NCI-H1930 (cell line): ENCODE measurements around the gene MDH1.
"Not testable (repeated sequence)": the region's sequence is repeated elsewhere in the genome, so short reads cannot be mapped to it uniquely, and the experiment has no call there.

Experiments
- DNase-seq, 2 experiments: peaks; one replicate each; lab custom pipeline; 2025; lab: John Stamatoyannopoulos, UW

The MDH1 gene

DNA sequence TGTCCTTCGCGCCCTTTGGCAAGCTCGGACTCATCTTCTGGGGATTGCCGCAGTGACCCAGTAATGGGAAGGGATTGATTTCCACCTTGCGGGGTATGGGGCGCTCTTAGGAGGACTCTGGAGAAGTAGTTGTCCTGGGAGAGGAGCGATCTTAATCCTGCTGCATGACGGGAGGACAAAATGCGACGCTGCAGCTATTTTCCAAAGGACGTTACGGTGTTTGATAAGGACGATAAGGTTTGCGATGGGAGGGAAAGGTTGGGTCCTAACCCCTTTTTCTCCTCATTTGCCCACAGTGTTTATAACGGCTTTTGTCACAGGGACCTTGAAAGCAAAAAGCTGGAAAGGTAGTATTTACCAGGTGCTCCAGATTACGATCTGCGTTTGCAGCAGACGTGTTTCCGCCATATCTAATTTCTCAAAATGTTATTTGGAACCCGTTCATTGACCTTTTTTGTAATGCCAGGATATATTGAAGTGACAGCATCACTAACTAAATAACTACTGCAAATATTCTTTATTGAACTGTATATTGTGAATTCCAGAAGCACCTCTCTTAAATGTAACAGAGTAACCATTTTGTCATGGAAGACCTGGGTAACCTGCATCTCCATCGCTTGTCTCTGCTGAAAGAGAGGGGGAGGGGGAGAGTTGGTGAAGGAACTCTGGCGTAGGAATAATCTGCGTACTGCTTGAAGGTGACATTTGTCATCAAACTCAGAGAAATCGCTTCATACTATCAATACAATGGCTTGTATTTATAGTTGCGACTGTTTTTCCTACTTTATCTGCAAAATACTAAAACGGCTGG, 590 bp downstream of the MDH1 start:
- DNase-seq: peak in 1 of 2 experiments; percentile 7

- no peak for DNase-seq
Observed at GRCh38 chr2:63590626-63591408, 2.1 kb downstream of the MDH1 start.

GRCh38 chr2:63591566-63592175, 2.9 kb downstream of the MDH1 start:
- DNase-seq: no peak

DNA sequence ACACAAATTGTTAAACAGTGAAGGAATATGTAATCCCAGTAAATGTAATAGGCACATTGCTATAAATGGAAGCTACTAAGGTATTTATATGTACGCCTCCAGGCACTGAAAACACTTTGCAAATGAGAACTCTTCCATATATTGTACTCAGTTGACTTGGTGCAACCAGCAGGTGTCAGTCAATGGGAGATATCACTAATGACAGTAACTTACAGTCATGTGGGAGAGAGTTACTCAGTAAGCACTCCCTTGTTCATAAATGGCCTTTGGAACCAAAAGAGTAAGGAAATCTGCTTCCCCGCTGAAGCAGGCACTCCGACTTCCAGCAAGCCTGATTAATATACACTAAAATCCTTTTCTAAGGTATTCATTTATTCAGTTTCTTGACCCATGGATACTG, 5.9 kb downstream of the MDH1 start:
- DNase-seq: no peak

DNA sequence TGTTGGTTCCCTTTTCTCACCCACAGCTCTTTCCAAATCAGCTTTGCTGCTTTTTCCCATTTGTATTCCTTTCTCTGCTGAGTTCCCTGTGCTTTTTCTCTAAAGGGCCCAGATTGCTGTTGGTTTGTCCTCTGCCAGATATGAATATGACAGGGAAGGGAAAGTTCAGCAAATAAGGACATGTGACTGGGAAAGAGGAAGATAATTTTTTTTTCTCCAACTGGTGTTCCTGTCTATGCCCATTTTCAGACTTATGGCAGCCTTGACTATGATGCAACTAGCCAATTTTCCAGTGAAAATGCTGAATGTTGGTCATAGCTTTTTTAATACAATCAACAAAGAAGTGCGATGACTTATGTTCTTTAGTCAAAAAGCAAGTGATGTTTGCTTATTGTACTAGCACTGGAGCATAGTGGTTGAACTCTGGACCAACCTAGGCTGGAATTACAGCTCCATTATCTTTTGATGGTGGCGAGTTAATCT, 7.7 kb downstream of the MDH1 start:
- no peak for DNase-seq

- DNase-seq: no peak
Observed at GRCh38 chr2:63598981-63599380, 10.2 kb downstream of the MDH1 start.

- no peak for DNase-seq
Observed at GRCh38 chr2:63600881-63601460, 12.2 kb downstream of the MDH1 start.

DNA sequence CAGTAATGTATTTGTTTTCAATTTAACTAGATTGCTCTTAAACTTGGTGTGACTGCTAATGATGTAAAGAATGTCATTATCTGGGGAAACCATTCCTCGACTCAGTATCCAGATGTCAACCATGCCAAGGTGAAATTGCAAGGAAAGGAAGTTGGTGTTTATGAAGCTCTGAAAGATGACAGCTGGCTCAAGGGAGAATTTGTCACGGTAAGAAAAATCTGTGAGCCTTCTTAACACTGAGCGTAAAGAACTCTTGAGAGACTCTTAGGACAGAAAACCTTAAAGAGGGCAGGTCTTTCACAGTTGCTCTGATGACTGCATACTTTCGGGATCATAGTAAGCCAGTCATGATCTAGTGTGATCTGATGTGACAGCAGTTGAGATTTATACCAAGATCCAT, 15.9 kb downstream of the MDH1 start:
- no peak for DNase-seq

DNA sequence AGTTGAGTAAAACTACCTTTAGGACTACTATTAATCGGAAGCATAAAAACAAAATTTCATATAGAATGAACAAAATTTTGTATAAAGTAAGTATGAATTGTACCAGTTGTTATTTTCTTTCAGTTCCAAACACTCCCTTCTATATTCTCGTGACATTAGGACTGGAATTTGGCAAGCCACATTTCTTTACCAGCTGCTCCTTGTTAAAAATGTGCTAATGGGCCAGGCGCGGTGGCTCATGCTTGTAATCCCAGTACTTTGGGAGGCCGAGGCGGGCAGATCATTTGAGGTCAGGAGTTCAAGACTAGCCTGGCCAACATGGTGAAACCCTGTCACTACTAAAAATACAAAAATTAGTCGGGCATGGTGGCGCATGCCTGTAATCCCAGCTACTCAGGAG, 20.1 kb downstream of the MDH1 start:
- not testable (repeated sequence) for DNase-seq

DNA sequence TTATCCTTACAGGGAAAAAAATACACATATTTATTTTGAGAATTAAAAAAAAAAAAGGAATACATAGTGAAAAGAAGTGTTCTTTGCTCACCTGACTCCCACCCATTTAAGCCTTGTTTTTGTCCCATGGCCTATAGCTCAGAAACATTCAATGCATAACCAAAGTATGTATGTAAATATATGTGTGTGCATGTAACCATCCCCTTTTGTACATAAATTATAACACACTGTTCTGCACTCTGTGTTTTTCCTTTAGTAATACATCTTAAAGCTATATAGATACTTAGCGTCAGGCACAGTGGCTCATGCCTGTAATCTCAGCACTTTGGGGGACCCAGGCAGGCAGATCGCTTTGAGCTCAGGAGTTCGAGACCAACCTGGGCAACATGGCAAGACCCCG, 21.8 kb downstream of the MDH1 start:
- no peak for DNase-seq

DNA sequence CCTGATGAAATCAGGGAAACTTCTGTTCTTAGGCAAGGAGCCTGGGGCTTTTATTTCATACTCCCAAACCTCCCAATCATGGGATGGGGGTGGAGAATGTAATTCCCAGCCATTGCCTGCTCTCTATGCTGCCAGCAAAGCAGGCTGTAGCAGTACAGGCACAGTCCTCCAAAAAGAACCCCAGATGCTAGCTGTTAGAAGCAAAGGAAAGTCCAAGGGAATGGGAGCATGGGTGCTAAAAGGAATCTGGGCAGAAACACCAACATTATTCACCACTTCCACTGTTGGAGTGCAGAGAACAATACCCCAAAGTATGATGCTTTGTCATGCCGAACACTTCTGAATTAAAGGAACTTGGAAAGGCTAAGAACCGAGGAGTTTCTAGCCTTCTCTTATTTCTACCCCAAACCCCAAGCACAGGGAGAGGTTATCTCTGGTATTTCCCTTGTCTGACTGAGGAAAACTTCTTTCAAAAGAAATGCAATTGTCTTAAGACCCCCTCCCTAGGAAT, 24.7 kb downstream of the MDH1 start:
- no peak for DNase-seq

- DNase-seq: no peak
Observed at GRCh38 chr2:63614448-63614968, 25.7 kb downstream of the MDH1 start.

GRCh38 chr2:63614983-63615945, 26.5 kb downstream of the MDH1 start:
- DNase-seq: no peak

DNA sequence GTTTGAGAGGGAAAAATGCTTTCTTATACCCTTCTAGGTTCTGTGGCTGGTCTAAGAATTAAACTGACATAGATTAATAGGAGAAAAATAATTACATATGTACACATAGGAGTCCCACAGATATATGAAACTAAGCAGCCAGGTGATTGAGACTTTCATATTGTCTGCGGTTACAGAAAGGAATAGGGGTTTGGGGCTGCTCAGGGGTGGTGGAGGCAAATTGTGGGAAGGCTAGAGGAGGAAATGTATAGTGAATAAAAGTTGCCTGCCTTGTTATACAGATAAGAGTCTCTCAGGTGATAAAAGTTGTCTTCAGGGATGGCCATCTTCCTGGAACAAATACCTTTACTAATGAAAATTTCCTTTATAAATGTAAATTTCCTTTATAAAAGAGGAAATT, 28.6 kb downstream of the MDH1 start:
- no peak for DNase-seq

DNA sequence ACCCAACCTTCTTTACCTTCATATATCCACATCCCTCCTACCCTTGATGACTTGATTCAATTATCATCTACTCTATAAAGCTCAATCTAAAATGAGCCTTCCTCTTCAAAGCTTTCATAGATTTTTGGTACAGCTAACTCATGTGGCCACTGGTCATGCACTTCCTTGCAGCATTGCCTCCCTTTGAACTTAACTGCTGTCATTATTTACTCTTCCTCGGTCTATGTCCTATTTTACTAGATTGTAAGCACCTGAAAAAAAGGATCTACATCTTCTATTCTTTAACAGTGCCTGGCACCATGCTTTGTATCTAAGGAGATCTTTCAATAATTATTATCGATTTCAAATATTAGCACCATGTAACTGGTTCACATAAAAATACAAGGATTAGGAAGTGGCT, 30.6 kb downstream of the MDH1 start:
- DNase-seq: no peak

- DNase-seq: no peak
Observed at GRCh38 chr2:63622751-63623150, 34.0 kb downstream of the MDH1 start.

DNA sequence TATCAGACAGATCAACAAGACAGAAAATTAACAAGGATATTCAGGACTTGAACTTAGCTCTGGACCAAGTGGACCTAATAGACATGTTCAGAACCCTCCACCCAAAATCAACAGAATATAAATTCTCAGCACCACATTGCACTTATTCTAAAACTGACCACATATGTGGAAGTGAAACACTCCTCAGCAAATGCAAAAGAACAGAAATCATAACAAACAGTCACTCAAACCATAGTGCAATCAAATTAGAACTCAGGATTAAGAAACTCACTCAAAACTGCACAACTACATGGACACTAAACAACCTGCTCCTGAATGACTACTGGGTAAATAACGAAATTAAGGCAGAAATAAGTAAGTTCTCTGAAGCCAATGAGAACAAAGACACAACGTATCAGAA, 35.0 kb downstream of the MDH1 start:
- DNase-seq: not testable (repeated sequence)

DNA sequence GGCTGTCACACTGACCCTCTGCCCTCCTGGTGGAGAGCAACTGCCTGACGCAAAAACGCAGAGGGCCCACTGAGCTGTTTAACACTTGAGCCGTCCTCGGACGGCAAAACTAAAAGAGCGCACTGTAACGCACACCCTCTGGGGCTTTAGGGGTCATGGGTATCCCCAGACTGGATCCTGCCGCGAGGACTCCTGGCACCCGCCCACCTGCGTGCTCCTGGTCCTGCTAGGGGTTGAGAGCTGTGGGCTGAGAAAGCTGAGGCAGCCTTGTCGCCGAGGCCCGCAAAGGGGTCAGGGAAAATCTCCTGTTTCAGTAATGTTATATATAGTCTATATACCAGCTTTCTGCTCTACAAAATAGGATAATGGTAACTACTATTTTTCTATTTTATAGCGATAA, 39.1 kb downstream of the MDH1 start:
- DNase-seq: no peak

GRCh38 chr2:63628403-63628942, 39.7 kb downstream of the MDH1 start:
- no peak for DNase-seq

DNA sequence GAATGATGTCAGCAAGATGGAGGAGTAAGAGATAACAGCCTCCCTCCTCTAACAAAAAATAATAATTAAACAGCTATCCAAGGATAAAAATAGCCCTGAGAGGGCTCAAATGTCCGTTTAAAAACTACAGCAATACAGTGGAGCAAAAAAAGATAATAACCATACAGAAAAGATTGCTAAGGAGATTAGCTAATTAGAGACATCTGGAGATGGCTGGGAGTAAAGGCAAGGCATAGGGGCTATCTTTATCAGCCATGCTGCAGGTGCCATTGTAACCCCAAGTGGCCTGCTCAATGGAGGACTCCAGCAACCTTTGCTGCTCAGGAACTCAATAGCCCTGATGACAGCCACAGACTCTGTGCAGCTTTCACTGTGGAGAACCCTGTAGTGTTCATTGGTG, 42.7 kb downstream of the MDH1 start:
- DNase-seq: no peak

- DNase-seq: no peak
Observed at GRCh38 chr2:63632382-63632781, 43.6 kb downstream of the MDH1 start.
